ENCODE data around the gene PARP2.

- TF ChIP-seq, protein P1, sequence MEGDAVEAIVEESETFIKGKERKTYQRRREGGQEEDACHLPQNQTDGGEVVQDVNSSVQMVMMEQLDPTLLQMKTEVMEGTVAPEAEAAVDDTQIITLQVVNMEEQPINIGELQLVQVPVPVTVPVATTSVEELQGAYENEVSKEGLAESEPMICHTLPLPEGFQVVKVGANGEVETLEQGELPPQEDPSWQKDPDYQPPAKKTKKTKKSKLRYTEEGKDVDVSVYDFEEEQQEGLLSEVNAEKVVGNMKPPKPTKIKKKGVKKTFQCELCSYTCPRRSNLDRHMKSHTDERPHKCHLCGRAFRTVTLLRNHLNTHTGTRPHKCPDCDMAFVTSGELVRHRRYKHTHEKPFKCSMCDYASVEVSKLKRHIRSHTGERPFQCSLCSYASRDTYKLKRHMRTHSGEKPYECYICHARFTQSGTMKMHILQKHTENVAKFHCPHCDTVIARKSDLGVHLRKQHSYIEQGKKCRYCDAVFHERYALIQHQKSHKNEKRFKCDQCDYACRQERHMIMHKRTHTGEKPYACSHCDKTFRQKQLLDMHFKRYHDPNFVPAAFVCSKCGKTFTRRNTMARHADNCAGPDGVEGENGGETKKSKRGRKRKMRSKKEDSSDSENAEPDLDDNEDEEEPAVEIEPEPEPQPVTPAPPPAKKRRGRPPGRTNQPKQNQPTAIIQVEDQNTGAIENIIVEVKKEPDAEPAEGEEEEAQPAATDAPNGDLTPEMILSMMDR (IDR thresholded peaks at IDR 0.05; ENCODE audit: borderline replicate concordance, extremely low read depth, low read length, poor library complexity, severe bottlenecking), result no peak
- TF ChIP-seq EZH2 (IDR thresholded peaks at IDR 0.05; ENCODE audit: borderline replicate concordance, low read depth, low read length, severe bottlenecking), result no peak
Observed at GRCh38 chr14:20383032-20383431, 39.6 kb downstream of the PARP2 start.
